Stimulated activated CD4-positive, alpha-beta T cell treated with anti-CD3 and anti-CD28 coated beads, Interleukin-2, amount 100 ng/mL, for 24 hours (primary cell): ENCODE results near the gene MEF2C.
A peak's percentile ranks its signal among the peaks of the same experiment; 100 is the strongest.

Source experiments
- DNase-seq, 2 donors: peaks; one replicate each; pipeline ENCODE4 v3.0.0-alpha.2; 2020

MEF2C gene

DNA sequence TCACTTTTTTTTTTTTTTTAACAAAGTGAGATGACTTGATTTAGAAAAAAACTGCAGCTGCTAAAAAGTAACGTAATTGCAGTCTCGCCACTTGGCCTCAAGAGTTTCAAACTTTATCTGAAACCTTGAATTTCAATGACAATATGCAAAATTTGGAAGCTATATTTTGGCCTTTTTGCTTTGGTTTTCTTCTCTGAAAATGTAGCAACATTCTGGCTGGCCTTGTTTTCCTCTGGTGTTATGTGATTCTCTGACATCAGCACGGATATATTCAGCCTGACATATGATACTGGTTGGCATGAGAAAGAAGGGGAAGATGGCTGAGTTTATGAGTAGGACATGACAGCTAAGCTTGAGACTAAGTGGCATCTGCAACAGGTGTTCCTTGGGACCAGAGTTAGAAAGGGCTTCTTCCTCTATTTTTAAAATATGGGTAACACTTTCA is 136.5 kb downstream of the MEF2C start:
- DNase-seq: no peak

DNA sequence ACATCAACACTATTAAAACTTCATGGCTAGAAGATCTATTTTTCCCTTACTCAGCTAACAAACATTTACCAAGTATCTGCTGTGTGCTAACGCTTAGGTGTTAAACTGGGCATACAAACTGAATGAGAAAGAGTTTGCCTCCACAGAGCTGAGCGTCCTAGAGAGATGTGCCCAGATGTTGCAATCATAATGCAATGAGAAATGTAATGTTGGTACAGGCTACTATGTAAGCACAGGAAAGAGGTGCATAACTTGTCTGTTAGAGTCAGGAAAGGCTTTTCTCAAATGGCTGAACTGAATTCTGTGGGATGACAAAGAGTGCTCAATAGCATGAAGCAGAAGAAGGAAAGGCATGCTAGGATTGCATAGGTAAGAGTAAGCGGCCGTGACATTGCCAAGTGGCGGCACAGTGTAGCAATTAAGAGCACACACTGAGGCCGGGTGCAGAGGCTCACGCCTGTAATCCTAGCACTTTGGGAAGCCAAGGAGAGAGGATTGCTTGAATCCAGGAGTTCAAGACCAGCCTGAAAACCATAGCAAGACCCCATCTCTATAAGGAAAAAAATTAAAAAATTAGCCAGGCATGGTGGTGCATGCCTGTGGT is 137.8 kb downstream of the MEF2C start:
- DNase-seq: no peak

DNA sequence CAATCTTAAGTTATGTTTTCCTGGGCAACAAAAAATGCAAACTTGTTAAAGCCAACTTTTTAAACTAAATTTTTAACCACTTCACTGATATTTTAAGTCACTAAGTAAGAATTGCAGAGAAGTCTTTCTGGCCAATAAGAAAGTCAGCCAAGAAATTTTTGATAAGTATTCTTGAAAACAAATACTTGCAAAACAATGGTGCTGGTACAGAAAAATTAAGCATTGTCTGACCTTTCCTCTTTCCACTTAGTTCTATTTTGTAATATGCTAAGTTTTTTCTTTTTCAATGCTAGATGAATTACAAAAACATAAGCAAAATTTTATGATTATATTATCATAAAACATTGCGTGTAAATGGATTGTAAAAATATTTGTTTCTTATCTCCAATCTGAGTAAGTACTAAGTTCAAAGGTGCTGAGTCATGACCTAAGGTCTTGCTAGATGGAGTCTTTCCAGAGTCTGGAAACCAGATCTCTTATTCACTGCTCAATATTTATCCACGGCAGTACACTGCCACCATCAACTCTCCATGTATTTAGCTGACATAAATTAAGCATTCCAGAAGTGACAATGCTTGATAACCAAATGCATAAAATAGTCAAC is 139.7 kb downstream of the MEF2C start:
- no peak for DNase-seq

DNA sequence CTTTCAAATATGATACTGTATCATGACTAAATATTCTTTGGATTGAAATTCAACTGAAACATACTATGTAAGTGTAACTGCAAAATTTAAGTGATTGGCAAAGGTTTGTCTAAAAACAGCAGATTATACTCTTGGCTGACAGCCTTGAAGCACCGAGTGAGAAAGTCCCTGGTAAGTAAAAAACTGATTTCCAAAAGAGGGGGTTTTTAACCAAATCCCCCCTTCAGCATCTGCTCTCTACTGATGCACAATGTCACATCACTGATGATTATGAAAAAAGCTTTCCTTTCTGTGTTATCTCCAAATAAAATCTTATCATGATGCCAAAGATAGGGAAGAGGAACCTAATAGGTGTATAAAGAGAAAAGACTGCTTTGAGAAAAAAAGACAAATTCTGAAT is 141.0 kb downstream of the MEF2C start:
- no peak for DNase-seq

DNA sequence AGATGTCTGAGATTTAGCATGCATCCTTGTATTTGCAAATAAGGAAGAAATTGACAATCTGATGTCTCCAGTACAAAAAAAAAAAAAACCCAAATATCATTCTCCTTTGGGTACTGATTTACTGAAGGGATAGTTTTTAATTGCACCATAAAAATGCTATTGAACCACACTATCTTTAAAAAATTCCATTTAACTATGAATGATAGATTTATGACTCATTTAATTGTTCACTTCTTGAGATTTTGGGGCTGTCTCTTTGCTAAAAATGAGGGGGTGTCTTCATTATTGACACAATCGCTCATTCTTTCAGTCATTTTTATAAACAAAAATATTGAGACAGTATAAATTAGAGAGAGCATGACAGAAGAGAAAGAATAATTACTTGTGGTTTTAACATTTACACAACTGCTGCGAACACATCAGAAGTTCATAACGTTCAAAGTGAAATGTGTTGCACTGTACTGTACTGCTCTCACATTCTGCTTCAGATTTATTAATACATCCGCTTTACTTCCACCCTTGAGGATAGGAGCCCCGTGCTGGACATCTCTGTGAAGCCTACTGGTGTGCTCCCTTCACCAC is 142.3 kb downstream of the MEF2C start:
- DNase-seq: no peak

DNA sequence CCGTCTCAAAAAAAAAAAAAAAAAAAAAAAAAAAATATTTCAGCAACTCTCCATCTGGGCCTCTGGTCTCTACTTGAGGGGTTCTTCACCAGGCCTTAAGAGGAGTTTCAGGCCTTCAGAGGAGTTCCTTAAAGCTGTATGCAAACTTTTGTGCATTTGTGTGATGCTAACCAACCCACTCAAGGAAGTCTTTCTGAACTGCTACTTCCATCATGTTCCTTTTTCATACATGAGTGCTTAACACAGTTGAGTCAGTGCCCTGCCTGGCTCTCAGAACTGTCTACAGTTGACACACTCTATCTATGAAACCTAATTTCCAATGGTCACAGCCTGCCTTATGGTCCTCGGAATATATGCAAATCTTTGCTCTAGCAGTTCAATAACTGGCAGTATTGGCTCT is 146.5 kb downstream of the MEF2C start:
- DNase-seq: no peak

DNA sequence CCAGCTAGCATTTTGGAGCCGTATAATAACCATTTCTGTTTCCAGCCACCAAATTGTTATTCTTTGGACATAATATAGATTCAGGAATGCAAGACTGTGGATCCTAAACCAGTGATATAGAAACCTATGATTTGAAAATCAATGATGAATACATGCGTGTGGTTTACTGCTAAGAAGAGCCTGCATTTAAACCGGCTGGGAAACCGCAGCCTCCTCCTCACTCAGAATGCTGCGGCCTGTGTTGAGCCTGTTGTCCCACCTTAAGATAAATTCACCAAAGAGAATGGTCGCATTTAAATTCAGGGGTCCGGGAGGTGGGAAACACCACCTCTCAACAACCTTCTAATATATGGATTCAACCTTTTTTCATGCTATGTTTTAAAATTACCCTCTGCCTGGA is 148.0 kb downstream of the MEF2C start:
- DNase-seq: no peak

DNA sequence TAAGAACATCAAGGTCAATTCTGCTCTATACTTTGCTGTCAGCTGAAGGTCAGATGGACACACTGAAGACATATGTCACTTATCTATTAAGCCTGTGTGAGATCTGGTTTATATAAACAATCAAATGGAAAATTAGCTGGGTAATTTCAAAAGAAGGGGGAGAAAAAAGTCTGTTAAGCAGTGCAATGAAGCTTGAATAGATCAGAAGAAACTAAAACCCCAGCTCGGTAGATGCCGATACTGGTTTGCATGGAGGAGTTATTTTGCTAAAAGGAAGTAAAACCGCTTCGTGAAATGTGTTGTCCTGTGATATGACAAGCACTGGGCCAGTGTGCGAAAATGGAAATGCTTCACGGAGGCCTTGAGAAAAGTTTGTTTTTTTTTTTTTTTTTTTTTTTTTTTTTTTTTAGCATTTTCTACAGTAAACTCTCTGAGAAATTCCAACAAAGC is 148.8 kb downstream of the MEF2C start:
- DNase-seq: no peak

DNA sequence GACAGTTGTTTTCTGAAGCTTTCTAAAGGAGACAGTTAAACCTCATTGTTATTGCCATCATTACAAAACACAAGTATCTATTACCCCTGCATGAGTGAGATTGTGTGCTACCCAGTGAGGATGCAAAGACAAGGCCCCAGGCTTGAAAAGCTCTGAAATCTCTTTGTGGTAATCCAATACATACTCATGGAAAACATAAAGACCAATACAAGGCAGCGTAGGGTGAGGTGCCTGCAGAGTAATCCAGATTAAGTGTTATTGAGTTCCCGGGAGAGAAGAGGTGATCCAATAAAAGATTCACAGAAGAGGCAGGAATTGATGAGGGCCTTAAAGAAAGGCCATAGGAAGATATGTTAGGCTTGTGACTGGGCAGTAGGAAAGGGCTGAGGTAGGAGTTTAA is 150.1 kb downstream of the MEF2C start:
- DNase-seq: no peak

DNA sequence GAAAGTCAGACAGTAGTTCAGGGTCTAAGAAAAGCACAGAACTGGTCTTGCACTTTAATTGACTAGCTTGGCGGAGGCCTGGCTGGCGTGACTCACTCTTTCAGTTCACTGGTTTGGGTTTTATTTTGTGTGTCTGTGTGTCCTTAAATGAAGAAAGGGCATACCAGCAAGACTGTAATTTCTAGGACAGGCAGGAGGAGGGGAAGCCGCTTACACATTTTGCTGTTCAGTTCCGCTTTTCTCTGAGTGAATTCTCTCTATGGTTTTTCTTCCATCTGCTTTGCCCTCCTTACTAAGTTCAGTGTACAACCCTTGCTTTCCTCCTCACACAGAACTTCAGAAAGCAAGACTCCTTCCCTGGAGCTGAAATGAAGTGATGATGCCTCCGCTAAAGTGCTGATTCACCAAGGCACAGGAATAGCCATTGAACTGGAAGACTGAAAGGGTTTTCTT is 150.8 kb downstream of the MEF2C start:
- DNase-seq: peak in 1 of 2 donors; percentile 4

DNA sequence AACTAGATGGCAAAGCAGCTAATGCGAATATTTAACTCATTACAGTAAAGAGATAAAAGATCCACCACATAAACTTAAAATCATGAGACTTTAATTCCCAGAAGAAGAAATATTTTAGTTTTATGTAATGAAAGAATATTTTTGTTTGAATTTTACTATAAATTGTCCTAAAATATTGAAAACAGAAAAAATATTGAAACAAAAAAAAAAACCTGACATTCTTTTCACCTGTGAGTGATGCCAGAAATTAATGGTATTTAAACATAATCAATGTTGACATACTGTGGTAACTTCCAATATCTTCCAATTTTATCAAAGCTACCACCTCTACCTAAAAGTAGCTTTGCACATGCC is 153.2 kb downstream of the MEF2C start:
- DNase-seq: no peak

DNA sequence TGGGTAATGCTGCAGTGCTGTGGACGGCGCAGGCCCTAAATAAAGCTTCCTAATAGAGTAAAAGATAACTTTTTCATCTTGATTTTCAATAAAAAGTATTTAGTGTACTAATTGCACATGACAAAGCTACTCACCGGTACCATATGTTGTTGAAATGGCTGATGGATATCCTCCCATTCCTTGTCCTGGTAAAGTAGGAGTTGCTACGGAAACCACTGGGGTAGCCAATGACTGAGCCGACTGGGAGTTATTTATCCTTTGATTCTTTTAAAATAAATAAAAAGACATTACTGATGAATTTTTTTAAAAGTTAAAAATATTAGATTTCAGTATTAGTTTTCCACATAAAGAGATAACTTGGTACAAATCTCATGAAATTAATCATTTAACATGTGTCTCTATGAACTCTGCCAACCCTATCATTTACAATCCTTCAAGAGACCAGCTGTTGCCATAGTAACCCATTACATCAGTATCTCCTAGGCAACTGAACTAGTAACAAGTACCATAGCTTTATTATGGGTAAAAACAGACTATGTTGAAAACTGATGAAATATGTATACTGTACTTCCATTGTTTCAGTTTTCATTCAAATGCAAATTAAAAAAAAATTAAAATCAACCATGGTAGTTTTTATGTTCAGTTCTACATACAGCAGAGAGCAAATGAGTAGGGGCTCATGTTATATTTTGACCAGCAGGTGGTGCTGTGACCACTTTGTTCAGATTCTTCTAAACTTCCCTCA is 153.7 kb downstream of the MEF2C start:
- DNase-seq: peak; percentile 51 to 57

DNA sequence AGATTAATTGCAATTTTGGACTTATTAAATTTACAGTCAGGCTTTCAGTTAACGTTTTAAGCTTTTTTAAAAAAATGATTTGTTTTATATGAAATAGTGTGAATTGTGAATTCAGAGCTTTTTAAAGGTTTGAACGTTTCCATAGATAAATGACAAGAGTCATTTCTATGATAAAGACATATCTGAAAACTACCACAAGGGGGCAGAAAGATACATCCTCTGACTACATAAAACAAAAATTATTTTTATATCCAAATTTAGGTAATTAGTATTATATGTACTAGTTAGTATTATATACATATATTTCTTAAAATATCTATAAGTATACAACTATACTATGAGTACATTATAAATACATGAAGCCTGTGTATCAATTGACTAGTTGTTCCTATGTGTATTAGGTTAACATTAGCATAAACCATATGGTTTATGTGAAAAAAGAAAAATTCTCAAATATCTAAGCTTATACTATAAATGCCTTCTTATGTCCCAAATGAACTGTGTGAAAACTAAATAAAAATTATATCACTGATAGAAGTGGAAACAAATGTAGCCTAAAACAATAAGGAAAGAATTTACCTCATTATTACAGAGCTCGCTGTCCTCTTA is 155.2 kb downstream of the MEF2C start:
- DNase-seq: no peak

DNA sequence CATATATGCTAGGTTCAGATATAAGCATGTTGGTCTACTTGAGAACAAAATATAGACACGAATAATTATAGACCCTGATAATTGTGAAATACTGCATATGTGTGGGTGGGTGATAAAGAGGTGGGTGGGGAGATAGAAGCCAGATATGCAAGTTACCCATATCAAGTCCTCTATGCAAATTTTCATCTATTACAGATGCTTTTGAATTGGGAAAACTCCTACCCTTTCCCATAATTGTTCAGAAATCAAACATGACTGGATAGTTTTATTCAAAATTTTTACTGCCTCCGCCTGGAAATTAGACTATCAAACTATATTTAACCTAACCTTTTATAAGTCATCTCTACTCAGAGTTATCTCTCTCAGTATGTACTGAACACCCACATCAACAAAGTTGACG is 157.5 kb downstream of the MEF2C start:
- DNase-seq: no peak

DNA sequence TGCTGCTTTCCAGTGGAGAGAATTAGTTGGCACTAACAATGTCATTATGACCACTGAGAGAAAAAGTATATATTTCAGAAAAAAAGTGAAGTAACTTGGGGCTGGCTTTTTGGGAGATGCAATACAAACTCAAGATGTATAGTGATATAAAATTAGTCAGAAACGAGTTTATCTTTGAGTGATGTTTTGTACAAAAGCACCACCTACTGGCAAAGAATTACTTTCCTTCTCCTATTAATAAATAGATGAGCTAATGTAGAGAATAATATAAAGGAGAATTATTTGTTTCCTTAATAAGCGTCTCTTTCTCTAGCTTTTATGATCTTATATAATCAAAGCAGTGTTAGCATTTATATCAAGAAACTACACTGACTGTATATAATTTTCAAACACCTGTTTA is 158.8 kb downstream of the MEF2C start:
- no peak for DNase-seq

DNA sequence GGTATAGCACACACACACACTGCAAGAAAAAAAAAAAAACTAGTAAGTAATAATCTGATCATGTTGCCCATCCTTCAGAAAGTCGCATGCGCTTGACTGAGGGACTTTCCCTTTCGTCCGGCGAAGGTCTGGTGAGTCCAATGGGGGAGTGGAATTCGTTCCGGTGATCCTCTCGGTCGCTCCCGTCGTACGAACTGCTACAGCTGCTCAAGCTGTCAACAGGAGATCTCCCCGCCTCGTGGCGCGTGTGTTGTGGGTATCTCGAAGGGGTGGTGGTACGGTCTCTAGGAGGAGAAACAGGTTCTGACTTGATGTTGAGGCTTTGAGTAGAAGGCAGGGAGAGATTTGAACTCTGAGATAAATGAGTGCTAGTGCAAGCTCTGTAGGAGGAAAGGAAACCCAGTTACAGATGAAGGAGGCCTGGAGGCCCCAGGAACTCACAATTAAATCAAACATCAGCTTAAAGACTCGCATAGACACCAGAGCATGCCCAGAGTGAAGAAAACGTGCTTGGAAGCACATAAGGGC is 160.4 kb downstream of the MEF2C start:
- no peak for DNase-seq

DNA sequence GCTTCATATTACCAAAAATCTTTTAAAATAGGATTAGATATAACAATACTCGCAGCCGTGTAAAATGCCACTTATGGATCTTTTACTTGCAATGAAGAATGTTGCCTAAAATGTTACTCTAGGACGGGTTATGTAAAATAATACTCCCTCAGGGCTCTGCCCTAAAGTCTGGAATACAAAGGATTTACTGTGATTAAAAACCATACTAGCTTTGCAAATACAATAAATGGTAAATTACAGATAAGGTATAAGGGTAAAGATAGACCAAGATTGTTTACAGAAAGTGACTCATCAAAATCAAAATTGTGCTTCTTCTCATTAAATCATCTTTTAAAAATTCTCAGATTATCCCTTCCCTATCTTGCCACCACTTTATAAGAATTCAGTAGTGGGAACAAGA is 163.6 kb downstream of the MEF2C start:
- no peak for DNase-seq

DNA sequence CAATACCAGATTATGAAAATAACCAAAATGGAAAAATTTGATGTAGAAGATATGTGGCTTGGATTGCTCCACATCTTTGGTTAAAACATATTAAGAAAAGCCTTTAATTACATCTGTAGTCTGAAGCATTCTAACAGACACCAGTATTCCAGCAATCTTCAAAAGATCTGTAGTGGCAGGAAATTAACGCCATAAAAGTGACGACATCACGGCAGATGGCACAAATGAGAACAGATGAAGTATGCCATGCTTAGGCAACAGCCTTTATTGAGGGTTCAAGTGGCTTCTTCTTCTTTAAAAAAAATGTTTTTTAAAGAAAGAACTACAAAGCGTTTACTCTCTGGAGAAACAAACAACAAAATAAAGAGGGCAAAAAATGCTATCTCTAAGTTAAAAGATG is 164.2 kb downstream of the MEF2C start:
- no peak for DNase-seq

DNA sequence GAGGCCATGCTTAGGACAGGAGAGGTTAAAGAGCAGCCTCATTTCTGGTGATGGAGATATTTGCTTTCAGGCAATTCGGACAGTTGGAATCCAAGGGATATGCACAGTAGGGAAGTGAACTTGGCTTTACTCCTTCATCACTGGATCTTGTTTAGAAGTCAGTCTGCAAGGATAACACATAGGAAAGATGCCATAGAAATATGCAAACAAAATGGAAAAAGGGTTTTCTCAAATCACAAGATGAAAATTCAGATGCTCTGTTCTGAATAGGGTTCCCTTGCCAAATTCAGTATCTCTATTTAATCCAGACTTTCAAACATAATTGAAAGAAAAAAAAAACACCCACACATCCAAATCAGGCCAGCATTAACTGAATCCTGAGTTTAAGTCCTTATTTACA is 166.9 kb downstream of the MEF2C start:
- DNase-seq: no peak

DNA sequence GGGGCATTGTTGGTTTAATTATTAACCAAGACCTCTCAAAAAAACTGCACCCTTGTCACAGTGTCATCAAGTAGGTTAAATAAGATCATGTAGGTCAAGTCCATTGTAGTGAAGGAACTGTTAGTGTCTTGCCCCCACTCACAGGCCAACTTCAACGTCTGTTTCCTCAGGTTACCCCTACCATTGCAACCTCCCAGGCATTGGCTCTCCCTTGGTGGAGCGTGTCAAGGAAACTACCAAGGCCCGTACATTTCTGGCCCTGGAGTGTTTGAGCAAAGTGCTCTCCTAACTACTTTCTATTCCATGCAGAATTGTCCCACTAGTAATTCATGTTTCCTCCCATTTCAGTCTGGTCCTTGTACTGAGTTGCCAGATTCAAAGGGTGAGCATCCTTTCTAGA is 167.5 kb downstream of the MEF2C start:
- no peak for DNase-seq

DNA sequence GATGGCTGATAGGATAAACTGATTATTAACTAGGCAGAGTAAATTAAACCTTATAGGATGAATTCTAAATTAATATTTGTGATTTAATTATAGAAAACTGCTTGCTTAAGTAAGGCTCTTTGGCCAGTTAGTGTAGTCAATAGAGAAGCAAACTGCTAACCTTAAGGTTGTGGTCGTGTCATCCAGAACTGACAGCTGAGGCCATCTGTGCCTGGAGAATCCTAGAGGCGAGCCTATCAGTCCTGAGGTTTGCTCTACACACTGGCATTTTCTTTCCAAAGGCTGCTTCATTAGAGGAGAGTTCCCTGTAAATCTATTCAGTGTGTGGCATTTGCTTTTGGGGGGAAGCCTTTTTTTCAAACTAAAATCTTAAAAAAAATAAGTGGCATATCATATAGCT is 169.2 kb downstream of the MEF2C start:
- no peak for DNase-seq

DNA sequence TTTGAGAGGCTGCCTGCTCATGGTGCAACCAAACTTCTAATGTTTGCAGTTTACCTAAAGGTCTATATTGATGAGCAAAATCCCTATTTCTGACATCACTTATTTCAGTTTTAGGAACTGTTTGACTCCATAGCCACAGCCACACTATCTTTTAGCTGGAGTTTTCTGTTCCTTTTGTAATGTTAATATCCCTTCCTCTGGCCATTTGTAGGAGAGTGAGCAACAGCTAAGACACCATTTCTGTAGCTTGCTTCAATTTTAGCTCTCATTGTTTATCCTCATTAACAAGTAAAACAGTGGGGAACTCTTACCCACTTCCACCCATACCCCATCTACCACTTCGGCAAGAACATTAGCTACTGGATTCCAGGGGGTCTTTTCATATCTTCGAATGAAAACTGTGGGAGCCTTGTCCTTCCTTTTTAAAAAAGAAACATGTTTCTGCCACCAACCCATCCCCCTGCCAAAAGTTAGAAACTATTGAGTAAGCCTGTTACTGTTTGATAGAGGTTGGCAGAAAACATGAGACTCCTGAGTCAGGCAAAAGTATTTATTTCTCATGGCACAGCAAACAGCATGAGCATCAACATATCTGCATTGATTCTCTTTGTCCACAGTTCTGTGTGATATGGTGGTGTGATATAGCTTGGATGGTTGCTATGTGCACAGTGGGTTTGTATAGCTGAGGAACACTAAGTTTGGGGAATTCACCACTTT is 174.1 kb downstream of the MEF2C start:
- DNase-seq: no peak

DNA sequence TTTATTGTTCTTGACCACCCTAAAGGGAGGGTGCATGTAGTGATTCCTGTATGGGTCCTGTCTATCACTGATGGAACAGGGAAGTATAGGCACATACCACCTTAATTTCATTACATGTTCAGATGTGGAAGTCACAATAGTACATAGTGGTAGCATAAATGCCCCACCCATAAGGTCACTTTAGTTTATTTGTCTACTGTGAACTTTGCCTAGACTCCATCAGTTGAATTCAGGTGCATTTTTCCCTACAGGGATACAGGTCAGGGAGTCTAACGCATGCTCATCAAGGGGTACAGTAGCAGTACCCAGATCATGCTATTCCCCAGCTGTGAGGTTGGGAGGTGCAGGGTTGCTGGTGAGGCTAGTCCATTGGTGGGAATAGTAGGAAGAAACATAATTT is 175.0 kb downstream of the MEF2C start:
- no peak for DNase-seq
